SK-N-SH treated with all-trans-retinoic acid at 6 μM for 48 hours (cell line): Measurements from ENCODE around the gene TAF15.

ENCODE experiments used
- ATAC-seq: fragments of 200-7000 bp; cut with Tn5 transposase; 3 replicates; pipeline ENCODE4 v1.9.1; 2020; ENCODE audit warnings: mild to moderate bottlenecking, moderate library complexity
- ARNTL ChIP-seq: fragments of 450-650 bp; formaldehyde crosslinking; IDR thresholded peaks from 2 replicates; pipeline ENCODE4 v1.5.0; 2020; ENCODE audit warnings: low read depth, mild to moderate bottlenecking, moderate library complexity, borderline replicate concordance
- BACH2 ChIP-seq: fragments of 250-450 bp; sonication (Bioruptor Pico); IDR thresholded peaks from 2 replicates; pipeline ENCODE4 v1.9.0; 2021; ENCODE audit warnings: mild to moderate bottlenecking, borderline replicate concordance
- CSDC2 ChIP-seq: fragments of 250-450 bp; sonication (Bioruptor Pico); IDR thresholded peaks from 2 replicates; pipeline ENCODE4 v1.5.0; 2020; ENCODE audit warnings: mild to moderate bottlenecking, moderate library complexity
- CSRNP3 ChIP-seq: fragments of 250-450 bp; sonication (Bioruptor Pico); IDR thresholded peaks from 2 replicates; pipeline ENCODE4 v1.5.1; 2021; ENCODE audit warnings: mild to moderate bottlenecking, moderate library complexity
- ESRRG ChIP-seq: fragments of 250-450 bp; sonication (Bioruptor Pico); IDR thresholded peaks from 2 replicates; pipeline ENCODE4 v1.6.1; 2021; ENCODE audit warnings: mild to moderate bottlenecking
- GLIS3 ChIP-seq: fragments of 250-450 bp; sonication (Bioruptor Pico); IDR thresholded peaks from 2 replicates; pipeline ENCODE4 v1.5.0; 2020; ENCODE audit warnings: mild to moderate bottlenecking, moderate library complexity
- ISL1 ChIP-seq: fragments of 250-450 bp; sonication (Bioruptor Pico); IDR thresholded peaks from 2 replicates; pipeline ENCODE4 v2.1.2; 2022; ENCODE audit warnings: mild to moderate bottlenecking, moderate library complexity
- OSR1 ChIP-seq: fragments of 250-450 bp; sonication (Bioruptor Pico); IDR thresholded peaks from 2 replicates; pipeline ENCODE4 v1.8.0; 2022; ENCODE audit warnings: moderate library complexity, mild to moderate bottlenecking, inconsistent platforms
- POU6F1 ChIP-seq: fragments of 250-450 bp; sonication (Bioruptor Pico); IDR thresholded peaks from 2 replicates; pipeline ENCODE4 v1.8.0; 2021; ENCODE audit warnings: low read depth, mild to moderate bottlenecking, moderate library complexity, borderline replicate concordance
- PPARA ChIP-seq: fragments of 250-450 bp; sonication (Bioruptor Pico); IDR thresholded peaks from 2 replicates; pipeline ENCODE4 v1.5.0; 2020; ENCODE audit warnings: mild to moderate bottlenecking, borderline replicate concordance
- RARB ChIP-seq: fragments of 250-450 bp; sonication (Bioruptor Pico); IDR thresholded peaks from 2 replicates; pipeline ENCODE4 v1.8.0; 2021; ENCODE audit warnings: mild to moderate bottlenecking, moderate library complexity
- TCF4 ChIP-seq: fragments of 250-450 bp; sonication (Bioruptor Pico); IDR thresholded peaks from 2 replicates; pipeline ENCODE4 v1.8.0; 2021; ENCODE audit warnings: mild to moderate bottlenecking, moderate library complexity, borderline replicate concordance
- TOX ChIP-seq: fragments of 250-450 bp; sonication (Bioruptor Pico); IDR thresholded peaks from 2 replicates; pipeline ENCODE4 v1.8.0; 2021; ENCODE audit warnings: mild to moderate bottlenecking, moderate library complexity, borderline replicate concordance
- TSHZ2 ChIP-seq: fragments of 250-450 bp; sonication (Bioruptor Pico); IDR thresholded peaks from 2 replicates; pipeline ENCODE4 v1.5.0; 2020; ENCODE audit warnings: mild to moderate bottlenecking, moderate library complexity
- ZC3H10 ChIP-seq: fragments of 250-450 bp; sonication (Bioruptor Pico); IDR thresholded peaks from 2 replicates; pipeline ENCODE4 v1.5.1; 2021; ENCODE audit warnings: mild to moderate bottlenecking, moderate library complexity
- ZFP3 ChIP-seq: fragments of 250-450 bp; sonication (Bioruptor Pico); IDR thresholded peaks from 2 replicates; pipeline ENCODE4 v1.5.0; 2020; ENCODE audit warnings: mild to moderate bottlenecking, moderate library complexity
- ZFP30 ChIP-seq: fragments of 450-650 bp; formaldehyde crosslinking; IDR thresholded peaks from 2 replicates; pipeline ENCODE4 v1.5.0; 2022; ENCODE audit warnings: mild to moderate bottlenecking, moderate library complexity
- ZNF565 ChIP-seq: fragments of 450-650 bp; formaldehyde crosslinking; conservative IDR thresholded peaks from 2 replicates; pipeline ENCODE4 v1.5.0; 2020; ENCODE audit warnings: low read depth, mild to moderate bottlenecking, moderate library complexity
- ZNF70 ChIP-seq: fragments of 450-650 bp; formaldehyde crosslinking; IDR thresholded peaks from 2 replicates; pipeline ENCODE4 v1.5.0; 2020; ENCODE audit warnings: mild to moderate bottlenecking, moderate library complexity
- ZNF8 ChIP-seq: fragments of 450-650 bp; formaldehyde crosslinking; IDR thresholded peaks from 2 replicates; pipeline ENCODE4 v1.5.0; 2020; ENCODE audit warnings: mild to moderate bottlenecking, moderate library complexity
- TF ChIP-seq, protein P1 (sequence below): fragments of 250-450 bp; sonication (Bioruptor Pico); IDR thresholded peaks from 2 replicates; pipeline ENCODE4 v1.5.1; 2020; ENCODE audit warnings: low read depth, mild to moderate bottlenecking, moderate library complexity

The TAF15 gene

DNA sequence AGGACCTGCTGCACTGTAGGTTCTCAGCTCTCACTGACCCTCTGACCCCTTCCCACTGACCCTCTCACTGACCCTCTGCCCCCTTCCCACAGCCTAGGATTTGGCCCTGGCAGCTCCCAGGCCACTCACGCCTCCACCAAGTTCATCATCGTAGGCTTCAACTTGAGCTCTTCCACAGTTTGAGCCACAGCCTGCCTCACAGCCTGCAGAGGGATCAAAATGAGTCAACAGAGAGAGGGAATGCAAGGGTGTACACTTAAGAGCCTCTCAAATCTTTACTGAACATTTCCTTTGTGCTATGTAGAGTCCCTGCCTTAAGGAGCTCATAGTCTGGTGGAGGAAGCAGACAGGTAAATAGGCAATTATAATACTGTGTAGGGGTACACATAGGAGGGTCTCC is 47.3 kb downstream of the TAF15 start (continued):
- TF ChIP-seq, protein P1, sequence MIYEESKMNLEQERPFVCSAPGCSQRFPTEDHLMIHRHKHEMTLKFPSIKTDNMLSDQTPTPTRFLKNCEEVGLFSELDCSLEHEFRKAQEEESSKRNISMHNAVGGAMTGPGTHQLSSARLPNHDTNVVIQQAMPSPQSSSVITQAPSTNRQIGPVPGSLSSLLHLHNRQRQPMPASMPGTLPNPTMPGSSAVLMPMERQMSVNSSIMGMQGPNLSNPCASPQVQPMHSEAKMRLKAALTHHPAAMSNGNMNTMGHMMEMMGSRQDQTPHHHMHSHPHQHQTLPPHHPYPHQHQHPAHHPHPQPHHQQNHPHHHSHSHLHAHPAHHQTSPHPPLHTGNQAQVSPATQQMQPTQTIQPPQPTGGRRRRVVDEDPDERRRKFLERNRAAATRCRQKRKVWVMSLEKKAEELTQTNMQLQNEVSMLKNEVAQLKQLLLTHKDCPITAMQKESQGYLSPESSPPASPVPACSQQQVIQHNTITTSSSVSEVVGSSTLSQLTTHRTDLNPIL: no peak
- no peak for TF ChIP-seq ZFP30 (CRISPR knock-in tag)

- no peak for TF ChIP-seq ZFP3 (CRISPR knock-in tag)
- no peak for TF ChIP-seq BACH2 (CRISPR knock-in tag)
- no peak for TF ChIP-seq ZC3H10 (CRISPR knock-in tag)
- no peak for TF ChIP-seq POU6F1
- no peak for TF ChIP-seq TSHZ2
- TF ChIP-seq RARB (CRISPR knock-in tag): no peak
- no peak for TF ChIP-seq ZFP30 (CRISPR knock-in tag)
- TF ChIP-seq GLIS3: no peak
- no peak for TF ChIP-seq OSR1
- no peak for TF ChIP-seq ISL1 (CRISPR knock-in tag)
- TF ChIP-seq PPARA (CRISPR knock-in tag): no peak
- TF ChIP-seq ESRRG (CRISPR knock-in tag): no peak
- no peak for TF ChIP-seq TOX
- no peak for TF ChIP-seq ZNF70 (CRISPR knock-in tag)
- no peak for TF ChIP-seq ZNF565 (CRISPR knock-in tag)
- TF ChIP-seq, protein P1: no peak
- TF ChIP-seq ARNTL (CRISPR knock-in tag): no peak
- no peak for TF ChIP-seq CSDC2
- TF ChIP-seq ZNF8 (CRISPR knock-in tag): no peak
- no peak for TF ChIP-seq CSRNP3
- TF ChIP-seq, all 23 proteins: peak for 0
- ATAC-seq: no peak
These were observed 55.6 kb downstream of the TAF15 start for GRCh38 chr17:35864853-35865252.

DNA sequence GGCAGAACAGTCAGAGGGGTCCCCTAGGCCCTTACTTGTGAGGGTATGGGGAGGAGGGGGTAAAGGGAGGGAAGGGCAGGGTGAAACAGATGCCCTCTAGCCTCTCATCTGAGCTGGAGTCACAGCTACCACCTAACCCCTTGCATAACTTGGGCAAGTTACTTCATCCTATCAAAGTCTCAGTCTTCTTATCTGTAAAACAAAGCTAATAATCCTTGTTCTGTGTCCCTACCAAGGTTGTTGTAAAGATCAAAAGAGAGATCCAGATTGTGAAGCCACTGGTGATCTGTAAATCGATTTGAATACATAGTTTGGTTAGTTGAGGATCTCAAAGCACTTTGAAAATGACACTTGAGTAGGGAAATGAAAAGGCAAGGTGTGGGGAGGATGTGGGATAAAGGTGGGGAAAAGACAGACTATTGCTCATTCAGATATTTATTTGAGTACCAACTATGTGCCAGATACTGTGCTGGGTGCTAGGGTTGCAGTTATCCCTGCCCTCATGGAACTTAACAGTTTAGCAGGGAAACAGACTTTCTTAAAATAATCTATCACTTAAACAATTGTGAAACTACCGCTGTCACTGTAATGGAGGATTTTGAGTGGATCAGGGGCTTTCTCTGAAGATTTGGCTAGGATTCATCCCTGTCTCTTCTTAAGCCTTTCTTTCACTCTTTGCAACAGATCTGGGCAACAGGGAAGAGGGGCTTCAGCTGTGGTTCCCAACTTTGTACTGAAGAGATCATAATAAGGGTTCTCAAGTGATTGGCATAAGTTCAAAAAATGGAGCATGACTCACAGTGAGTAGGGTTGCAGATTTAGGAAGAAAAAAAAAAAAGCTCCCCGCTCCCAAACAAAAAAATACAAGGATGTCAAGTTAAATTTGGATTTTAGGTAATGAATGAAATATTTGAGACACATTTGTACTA is 56.4 kb downstream of the TAF15 start:
- peak; percentile 59 for ATAC-seq
- TF ChIP-seq ZNF565 (CRISPR knock-in tag): no peak

- TF ChIP-seq ESRRG (CRISPR knock-in tag): no peak
- no peak for TF ChIP-seq ISL1 (CRISPR knock-in tag)
- no peak for TF ChIP-seq TCF4
- no peak for TF ChIP-seq GLIS3
- TF ChIP-seq ZNF8 (CRISPR knock-in tag): no peak
- TF ChIP-seq ZC3H10 (CRISPR knock-in tag): no peak
- ATAC-seq: peak; percentile 60
These were observed 57.2 kb downstream of the TAF15 start for GRCh38 chr17:35866341-35866950.
